Upper lobe of left lung (tissue), 6 donors: ENCODE data around the gene GLP2R. TPM values are rescaled to one million over a fixed set of nuclear protein-coding genes. Genes with fewer than 3 reads are reported as not detected.

ENCODE experiments used
- ATAC-seq, 2 donors: fragments of 200-7000 bp; cut with Tn5 transposase; one replicate each; pipeline ENCODE4 v1.9.1; 2022; ENCODE audit warnings: mild to moderate bottlenecking in 2 of 2, moderate library complexity in 2 of 2; ENCODE audit not compliant: low FRiP score in 2 of 2
- DNase-seq, 2 donors: peaks; one replicate each; pipeline ENCODE4 v3.0.0-alpha.2; 2019 to 2020
- H3K27ac ChIP-seq, 4 donors: fragments of 200-600 bp; sonication (generic); one replicate each; pipeline ENCODE4 v1.5.1; 2016 to 2019
- H3K27me3 ChIP-seq, 4 donors: fragments of 200-600 bp; sonication (generic); one replicate each; pipeline ENCODE4 v1.5.1; 2017 to 2019
- H3K36me3 ChIP-seq, 4 donors: fragments of 200-600 bp; sonication (generic); one replicate each; pipeline ENCODE4 v1.5.1; 2016 to 2019
- H3K4me1 ChIP-seq, 4 donors: fragments of 200-600 bp; sonication (generic); one replicate each; pipeline ENCODE4 v1.5.1; 2018 to 2019
- H3K4me3 ChIP-seq, 4 donors: fragments of 200-600 bp; sonication (generic); one replicate each; pipeline ENCODE4 v1.5.1; 2017 to 2019; ENCODE audit warnings: mild to moderate bottlenecking in 2 of 4, moderate library complexity in 1 of 4
- H3K9me3 ChIP-seq, 4 donors: fragments of 200-600 bp; sonication (generic); one replicate each; pipeline ENCODE4 v1.5.1; 2018 to 2019
- EP300 ChIP-seq, 4 donors: sonication (generic); formaldehyde crosslinking; IDR thresholded peaks; one replicate each; pipeline ENCODE4 v1.5.1; 2017; ENCODE audit warnings: antibody characterized with exemption in 4 of 4, control low read depth in 2 of 4
- POLR2A ChIP-seq, 4 donors: fragments of 450-650 bp; IDR thresholded peaks; one replicate each; pipeline ENCODE4 v1.5.1; 2016 to 2017; ENCODE audit warnings: antibody characterized with exemption in 4 of 4, mild to moderate bottlenecking in 2 of 4
- POLR2AphosphoS5 ChIP-seq, 2 donors: sonication (generic); formaldehyde crosslinking; IDR thresholded peaks; one replicate each; pipeline ENCODE4 v1.5.1; 2017; ENCODE audit warnings: antibody characterized with exemption in 2 of 2
- WGBS, 2 donors: methylation state at CpG; one replicate each; pipeline ENCODE4 v1.1.5; 2017 to 2018; 5-methylcytosine and 5-hydroxymethylcytosine counted together
- total RNA-seq, 6 donors: library from RNA; depleted of rRNA in 4 of 6; stranded (reverse); fragments of >200 nt in 4 of 6; gene quantifications; one replicate each; pipeline versions ENCODE4 v1.1.0 to v1.2.1, GENCODE V29; 2016 to 2021
- TF ChIP-seq, protein P1 (sequence below), 6 experiments: fragments of 450-650 bp in 4 of 6; fragments of 200-600 bp in 2 of 6; sonication (generic) in 2 of 6; IDR thresholded peaks; one replicate each; pipeline ENCODE4 v1.5.1; 2016 to 2019; ENCODE audit warnings: antibody characterized with exemption in 6 of 6
- donor health status: DM: no; HTN: no; CAD: no; lungs with moderate emphysema.
- donor health status: DM: no; HTN: yes; CAD: no; lungs with severe emphysema.

GLP2R gene
- total RNA-seq, 6 donors from 2014 or later = 0.30 to 2.0 (median 0.78) TPM; not detected in 2

- Histone ChIP-seq H3K27ac (no peak overlapping the region), H3K36me3 (no peaks in the 10 kb centered on the region), H3K27me3 (no peaks in the 10 kb centered on the region), H3K4me3 (no peak overlapping the region), H3K9me3 (no peaks in the 10 kb centered on the region), H3K4me1 (no peaks in the 10 kb centered on the region)
- DNase-seq (no peak), ATAC-seq (no peak)
- TF ChIP-seq POLR2A (IDR thresholded peaks at IDR 0.05) = no peak
- WGBS, 2 donors = 61 to 67% methylated on average over 4 of the region's 4 CpGs
Observed at GRCh38 chr17:9810100-9810949, 15.4 kb upstream of the GLP2R start.

DNA sequence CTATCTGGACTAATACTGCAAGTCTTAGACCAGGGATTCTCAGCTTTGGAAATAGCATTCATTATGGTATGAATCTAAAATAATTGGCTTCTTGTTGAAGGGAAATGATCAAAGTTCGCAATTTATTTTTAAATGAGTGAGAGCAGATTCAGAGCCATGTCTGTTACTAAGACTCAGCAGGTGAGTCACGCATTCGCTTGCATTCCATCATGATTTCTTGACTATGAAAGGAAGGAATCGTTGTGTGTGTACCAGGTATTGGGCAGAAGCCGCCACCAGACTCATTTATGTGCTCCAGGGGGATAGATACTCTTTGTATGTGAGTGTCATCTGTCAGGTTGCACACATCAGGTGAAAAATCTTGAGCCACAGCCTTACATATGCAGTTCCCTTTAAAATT, 14.6 kb upstream of the GLP2R start:
- no peaks in the 10 kb centered on the region for H3K27me3 ChIP-seq
- no peak for DNase-seq
- no peak for TF ChIP-seq POLR2A (IDR thresholded peaks at IDR 0.05)
- no peak for TF ChIP-seq POLR2AphosphoS5 (IDR thresholded peaks at IDR 0.05)
- TF ChIP-seq, protein P1, sequence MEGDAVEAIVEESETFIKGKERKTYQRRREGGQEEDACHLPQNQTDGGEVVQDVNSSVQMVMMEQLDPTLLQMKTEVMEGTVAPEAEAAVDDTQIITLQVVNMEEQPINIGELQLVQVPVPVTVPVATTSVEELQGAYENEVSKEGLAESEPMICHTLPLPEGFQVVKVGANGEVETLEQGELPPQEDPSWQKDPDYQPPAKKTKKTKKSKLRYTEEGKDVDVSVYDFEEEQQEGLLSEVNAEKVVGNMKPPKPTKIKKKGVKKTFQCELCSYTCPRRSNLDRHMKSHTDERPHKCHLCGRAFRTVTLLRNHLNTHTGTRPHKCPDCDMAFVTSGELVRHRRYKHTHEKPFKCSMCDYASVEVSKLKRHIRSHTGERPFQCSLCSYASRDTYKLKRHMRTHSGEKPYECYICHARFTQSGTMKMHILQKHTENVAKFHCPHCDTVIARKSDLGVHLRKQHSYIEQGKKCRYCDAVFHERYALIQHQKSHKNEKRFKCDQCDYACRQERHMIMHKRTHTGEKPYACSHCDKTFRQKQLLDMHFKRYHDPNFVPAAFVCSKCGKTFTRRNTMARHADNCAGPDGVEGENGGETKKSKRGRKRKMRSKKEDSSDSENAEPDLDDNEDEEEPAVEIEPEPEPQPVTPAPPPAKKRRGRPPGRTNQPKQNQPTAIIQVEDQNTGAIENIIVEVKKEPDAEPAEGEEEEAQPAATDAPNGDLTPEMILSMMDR (IDR thresholded peaks at IDR 0.05) = no peak
- no peak for TF ChIP-seq EP300 (IDR thresholded peaks at IDR 0.05)
- H3K4me1 ChIP-seq = no peaks in the 10 kb centered on the region
- H3K36me3 ChIP-seq = no peaks in the 10 kb centered on the region
- no peak overlapping the region for H3K27ac ChIP-seq
- WGBS, 2 donors = 86 to 93% methylated on average over 5 of the region's 5 CpGs
- ATAC-seq = no peak
- no peaks in the 10 kb centered on the region for H3K9me3 ChIP-seq
- H3K4me3 ChIP-seq = no peak overlapping the region

DNA sequence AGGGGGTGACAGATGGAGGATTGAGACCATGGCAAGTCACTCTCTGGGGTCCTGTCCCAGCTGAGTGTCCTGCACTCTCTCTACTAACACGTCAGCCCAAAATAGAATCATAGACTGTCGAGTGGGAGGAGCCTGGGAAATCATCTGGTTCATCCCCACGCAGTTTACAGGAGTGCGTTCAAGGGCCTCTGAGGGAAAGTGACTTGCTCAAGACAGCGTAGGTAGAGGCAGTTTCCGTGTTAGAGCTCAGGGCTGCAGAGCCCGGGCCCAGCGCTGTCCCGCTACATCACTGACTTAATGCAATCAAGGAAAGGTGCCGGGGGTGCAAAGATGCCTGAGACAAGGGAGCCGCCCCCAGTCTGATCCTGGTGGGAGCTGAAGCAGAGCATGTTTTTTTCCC, 14.2 kb upstream of the GLP2R start:
- Histone ChIP-seq H3K27ac (no peak overlapping the region), H3K4me1 (no peaks in the 10 kb centered on the region), H3K4me3 (no peak overlapping the region), H3K9me3 (no peaks in the 10 kb centered on the region), H3K27me3 (no peaks in the 10 kb centered on the region), H3K36me3 (no peaks in the 10 kb centered on the region)
- 61 to 64% methylated on average over 11 of the region's 11 CpGs for WGBS, 2 donors
- ATAC-seq = no peak
- TF ChIP-seq EP300 (IDR thresholded peaks at IDR 0.05) (no peak), POLR2A (IDR thresholded peaks at IDR 0.05) (no peak), POLR2AphosphoS5 (IDR thresholded peaks at IDR 0.05) (no peak)
- TF ChIP-seq, protein P1 (IDR thresholded peaks at IDR 0.05) = no peak
- DNase-seq = no peak

GRCh38 chr17:9813166-9813565, 12.6 kb upstream of the GLP2R start:
- H3K4me3 ChIP-seq = no peak overlapping the region
- H3K4me1 ChIP-seq = no peaks in the 10 kb centered on the region
- no peaks in the 10 kb centered on the region for H3K36me3 ChIP-seq
- no peak for TF ChIP-seq EP300 (IDR thresholded peaks at IDR 0.05)
- TF ChIP-seq POLR2A (IDR thresholded peaks at IDR 0.05) = no peak
- H3K27me3 ChIP-seq = no peaks in the 10 kb centered on the region
- no peaks in the 10 kb centered on the region for H3K9me3 ChIP-seq
- ATAC-seq (no peak), DNase-seq (no peak)
- WGBS, 2 donors = 59 to 84% methylated on average over 9 of the region's 9 CpGs
- H3K27ac ChIP-seq = no peak overlapping the region

GRCh38 chr17:9814337-9814945, 11.3 kb upstream of the GLP2R start:
- Histone ChIP-seq H3K4me1 (no peaks in the 10 kb centered on the region), H3K27me3 (no peaks in the 10 kb centered on the region), H3K36me3 (no peaks in the 10 kb centered on the region), H3K4me3 (no peak overlapping the region), H3K27ac (no peak overlapping the region), H3K9me3 (no peaks in the 10 kb centered on the region)
- 77 to 86% methylated on average over 14 of the region's 14 CpGs for WGBS, 2 donors
- DNase-seq = no peak
- TF ChIP-seq EP300 (IDR thresholded peaks at IDR 0.05) = no peak
- TF ChIP-seq, protein P1 (IDR thresholded peaks at IDR 0.05) = no peak
- no peak for TF ChIP-seq POLR2A (IDR thresholded peaks at IDR 0.05)
- TF ChIP-seq POLR2AphosphoS5 (IDR thresholded peaks at IDR 0.05) = no peak
- no peak for ATAC-seq
